ENCODE measurements around the gene TUBB8.
"Not testable (repeated sequence)": the region's sequence is repeated elsewhere in the genome, so short reads cannot be mapped to it uniquely, and the experiment has no call there.

Gene TUBB8

DNA sequence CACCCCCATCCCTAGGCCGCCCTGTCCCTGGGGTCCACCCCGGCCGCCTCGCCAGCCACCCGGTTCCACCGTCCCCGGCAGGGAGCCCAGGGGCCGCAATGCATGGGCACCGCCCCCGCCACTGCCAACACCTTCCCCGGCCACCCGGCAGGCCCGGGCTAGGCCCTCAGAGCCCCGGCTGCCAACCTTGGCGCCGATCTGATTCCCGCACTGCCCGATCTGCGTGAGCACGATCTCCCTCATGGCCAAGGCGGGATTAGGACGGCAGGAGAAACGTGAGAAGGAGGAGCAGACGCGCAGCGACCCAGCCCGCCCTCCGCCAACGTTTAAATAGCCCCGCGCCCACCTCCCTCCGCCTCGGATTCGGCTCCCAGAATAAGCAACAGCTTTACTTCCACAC lies at the start of gene TUBB8:
TUBB8 (minus strand) TSS at position 301 of the 400 bp plus-strand sequence; CDS start at position 243, 58 bp downstream.
- DNase-seq, result no peak

DNA sequence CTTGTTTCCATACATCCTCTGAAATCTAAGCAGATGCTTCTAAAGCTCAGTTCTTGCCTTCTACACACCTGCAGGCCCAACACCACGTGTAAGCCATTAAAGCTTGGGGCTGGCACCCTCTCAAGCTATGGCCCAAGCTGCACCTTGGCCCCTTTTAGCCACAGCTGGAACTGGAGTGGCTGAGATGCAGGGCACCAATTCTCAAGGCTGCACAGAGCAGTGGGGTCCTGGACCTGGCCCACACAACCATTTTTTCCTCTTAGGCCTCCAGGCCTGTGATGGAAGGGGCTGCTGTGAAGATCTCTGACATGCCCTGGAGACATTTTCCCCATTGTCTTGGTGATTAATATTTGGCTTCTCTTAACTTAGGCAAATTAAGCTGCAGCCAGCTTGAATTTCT lies 47.4 kb upstream of the TUBB8 start:
- no peak for DNase-seq

GRCh38 chr10:95356-96115 lies 46.4 kb upstream of the TUBB8 start:
- no peak for DNase-seq

- no peak for DNase-seq
Observed at GRCh38 chr10:94613-95012, 45.5 kb upstream of the TUBB8 start.

DNA sequence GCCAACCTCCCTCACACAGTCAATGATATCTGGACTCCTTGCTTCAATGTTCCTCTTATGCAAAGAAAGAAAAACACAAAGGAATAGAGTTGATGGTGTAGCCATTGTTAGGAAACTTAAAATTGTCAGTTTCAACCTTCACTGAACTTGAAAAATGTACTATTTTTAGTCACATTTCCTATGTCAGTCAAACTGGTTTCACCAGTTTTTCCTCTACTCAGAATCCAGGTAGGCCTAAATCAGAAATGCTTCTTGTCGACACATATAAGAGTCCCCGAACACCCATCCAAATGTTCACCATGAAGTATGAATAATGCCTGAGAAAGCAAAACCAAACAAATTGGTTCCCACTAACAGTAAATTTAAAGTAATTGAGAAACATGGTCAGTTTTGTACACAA lies 43.8 kb upstream of the TUBB8 start:
- DNase-seq, result no peak

DNA sequence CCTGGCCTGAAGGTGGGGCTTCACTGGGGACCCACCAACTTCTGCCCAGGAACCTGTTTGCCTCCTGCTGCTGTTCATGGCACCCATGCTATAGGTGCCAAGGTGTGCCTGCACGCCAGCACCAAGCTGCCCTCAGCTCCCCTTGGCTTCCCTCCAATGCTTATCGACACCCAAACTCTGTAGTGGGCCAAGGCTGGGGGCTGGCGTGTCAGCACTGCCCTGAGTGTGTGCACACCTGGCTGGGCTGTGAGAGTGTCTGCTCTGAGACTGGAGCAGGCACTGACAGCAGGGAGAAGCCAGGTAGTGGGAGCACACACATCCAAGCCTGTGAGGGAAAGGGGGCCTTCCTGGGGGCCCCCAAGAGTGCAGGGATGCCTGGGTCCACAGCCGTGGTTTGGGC lies 43.1 kb upstream of the TUBB8 start:
- no peak for DNase-seq

- no peak for DNase-seq
Observed at GRCh38 chr10:91313-91712, 42.2 kb upstream of the TUBB8 start.

DNA sequence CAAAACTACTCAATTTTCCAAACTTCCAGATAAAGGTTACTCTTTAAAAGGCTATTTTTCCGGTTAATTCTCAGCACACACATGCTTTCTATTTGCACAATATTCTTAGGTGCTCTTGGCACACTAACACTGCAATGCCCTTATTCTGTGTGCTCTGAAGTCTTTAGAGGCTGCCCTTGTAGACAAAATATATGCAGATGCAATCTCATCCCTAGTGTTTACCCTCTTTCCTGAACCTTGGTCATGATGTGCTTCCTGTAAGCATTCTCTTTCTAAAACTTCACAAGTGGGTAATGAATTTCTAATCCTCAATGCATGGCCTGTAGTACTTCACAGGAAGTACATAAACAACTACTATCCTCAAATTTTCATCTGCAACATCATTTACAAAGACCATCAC lies 41.1 kb upstream of the TUBB8 start:
- no peak for DNase-seq

- no peak for DNase-seq
Observed at GRCh38 chr10:89248-89647, 40.2 kb upstream of the TUBB8 start.

DNA sequence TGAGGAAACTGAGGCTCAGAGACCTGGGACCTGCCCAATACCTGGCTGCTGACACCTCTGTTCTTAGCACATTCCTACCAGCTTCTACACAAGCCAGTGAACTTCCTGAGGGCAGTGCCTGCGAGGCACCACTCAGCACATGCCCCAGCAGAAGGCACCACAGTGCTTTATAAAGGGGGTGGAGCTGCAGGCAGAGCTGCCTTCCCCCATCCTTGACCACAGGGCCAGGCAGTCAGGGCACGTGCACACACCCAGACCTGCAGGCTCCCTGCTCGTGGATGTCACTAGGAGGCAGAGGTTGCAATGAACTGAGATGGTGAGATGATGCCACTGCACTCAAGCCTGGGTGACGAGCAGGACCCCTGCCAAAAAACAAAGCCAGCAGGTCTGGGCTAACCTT lies 39.2 kb upstream of the TUBB8 start:
- no peak for DNase-seq

GRCh38 chr10:87177-88080 lies 38.3 kb upstream of the TUBB8 start:
- no peak for DNase-seq

DNA sequence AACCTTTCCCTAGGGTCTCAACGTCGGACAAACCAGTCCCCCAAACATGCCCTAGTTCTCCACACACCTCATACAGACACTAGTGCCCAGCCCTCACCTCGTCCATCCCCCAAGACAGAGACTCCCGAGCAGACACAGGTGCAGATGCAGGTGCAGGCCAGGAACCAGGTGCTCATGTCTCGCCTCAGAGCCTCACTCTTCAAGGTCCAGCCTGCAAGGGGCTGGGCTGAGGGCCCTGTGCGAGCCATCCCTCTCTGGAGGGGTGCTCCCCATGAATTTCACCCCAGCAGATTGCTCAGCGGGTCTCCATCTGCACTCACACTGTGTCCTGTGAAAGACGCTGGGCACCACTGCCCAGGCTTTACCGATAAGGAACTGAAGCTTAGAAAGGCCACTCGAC lies 36.9 kb upstream of the TUBB8 start:
- no peak for DNase-seq

DNA sequence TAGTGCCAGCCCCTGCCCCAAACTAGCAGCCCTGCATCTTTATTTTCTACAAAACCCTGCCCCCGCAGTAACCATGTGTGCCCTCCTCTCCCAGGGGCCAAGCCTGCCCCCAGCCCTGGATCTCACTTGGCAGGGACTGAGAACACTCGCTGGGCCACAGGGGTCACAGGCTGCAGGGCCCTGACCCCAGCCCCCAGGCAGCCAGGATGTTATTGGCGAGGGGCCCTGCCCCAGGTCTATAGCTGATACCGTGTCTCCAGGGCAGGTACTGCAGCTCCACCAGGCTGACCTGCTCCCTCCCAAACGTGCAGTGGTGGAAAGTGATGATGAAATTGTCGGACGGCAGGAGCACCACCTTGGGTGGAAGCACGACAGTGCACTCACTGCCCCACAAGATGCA lies 35.9 kb upstream of the TUBB8 start:
- no peak for DNase-seq

DNA sequence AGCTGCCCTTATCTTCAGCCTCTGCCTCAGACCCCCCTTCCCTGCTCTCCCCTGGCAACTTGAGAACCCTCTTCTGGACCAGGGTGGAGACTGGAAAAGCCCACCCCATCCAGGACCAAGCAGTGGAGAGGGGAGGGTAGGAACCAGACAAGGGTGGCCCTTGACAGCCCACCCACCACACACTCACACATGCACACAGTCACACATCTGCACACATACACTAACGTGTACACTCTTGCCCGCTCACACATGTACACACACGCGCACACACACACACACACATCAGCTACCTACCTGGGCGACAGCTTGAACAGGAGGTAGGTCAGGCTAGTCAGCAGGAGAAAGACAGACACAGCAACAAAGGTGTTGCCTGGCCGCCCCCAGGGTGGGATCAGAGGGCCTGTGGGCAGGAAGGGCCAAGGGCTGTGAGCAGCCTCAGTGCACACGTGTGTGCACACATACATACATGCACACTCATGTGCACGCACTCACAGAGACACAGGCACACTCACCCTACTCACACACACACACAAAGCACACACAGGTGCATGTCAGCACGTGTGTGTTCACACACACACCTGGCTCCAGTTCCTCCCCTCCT lies 34.9 kb upstream of the TUBB8 start:
- no peak for DNase-seq

DNA sequence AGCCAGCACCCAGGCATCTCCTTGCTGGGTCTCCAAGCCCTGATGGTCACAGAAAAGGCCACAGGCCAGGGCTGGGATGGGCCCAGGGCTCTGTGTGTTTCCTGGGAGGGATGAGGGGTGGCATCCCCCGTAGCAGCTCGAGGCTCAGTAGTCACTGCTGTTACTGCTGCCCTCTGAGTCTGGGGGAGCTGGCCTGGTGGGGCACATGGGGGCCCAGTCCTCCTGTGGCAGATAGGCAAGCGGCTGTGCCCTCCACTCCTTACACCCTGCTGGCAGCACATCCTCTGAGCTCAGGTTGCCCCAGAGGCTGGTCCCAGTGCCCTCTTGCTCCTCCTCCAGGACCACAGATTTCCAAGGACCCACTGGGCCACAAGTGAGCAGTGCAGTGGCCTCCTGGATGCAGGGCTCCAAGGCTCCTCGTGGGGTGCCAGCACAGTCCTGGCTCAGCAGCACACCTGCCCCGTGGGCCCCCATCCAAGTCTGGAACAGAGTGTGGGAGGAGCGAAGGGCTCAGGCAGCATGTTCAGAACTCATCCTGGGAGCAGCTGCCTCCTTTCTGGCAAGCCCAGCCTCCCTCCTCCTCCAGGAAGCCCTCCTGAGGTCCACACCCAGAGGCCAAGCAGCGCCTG lies 31.5 kb upstream of the TUBB8 start:
- DNase-seq, result no peak

DNA sequence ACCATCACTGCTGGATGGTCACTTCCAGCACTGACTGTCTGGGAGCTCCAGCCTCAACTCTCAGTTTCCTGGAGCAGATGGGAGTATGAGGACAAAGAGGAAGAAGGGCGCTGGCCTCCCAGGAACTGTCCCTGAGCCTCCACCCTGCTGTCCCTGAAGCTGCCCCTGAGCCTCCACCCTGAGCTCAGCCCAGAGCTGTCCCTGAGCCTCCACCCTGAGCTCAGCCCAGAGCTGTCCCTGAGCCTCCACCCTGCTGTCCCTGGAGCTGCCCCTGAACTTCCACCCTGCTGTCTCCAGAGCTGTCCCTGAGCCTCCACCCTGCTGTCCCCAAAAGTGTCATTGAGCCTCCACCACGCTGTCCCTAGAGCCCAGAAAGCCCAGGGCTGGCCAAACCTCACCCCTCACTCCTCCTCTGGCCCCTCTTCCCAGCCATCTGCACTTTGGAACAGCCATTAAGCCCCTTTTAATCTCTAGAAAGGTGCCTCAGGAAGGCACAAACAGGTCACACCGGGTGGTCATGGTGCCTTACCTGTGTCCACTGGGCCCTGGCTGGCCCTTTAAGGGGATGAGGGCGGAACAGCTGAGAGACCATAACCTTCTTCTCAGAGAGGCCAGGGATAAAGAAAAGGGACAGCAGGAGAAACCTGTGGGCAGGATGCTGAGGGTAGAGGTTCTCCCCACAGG lies 30.6 kb upstream of the TUBB8 start:
- no peak for DNase-seq

- DNase-seq, result no peak
Observed at GRCh38 chr10:78556-78955, 29.5 kb upstream of the TUBB8 start.

DNA sequence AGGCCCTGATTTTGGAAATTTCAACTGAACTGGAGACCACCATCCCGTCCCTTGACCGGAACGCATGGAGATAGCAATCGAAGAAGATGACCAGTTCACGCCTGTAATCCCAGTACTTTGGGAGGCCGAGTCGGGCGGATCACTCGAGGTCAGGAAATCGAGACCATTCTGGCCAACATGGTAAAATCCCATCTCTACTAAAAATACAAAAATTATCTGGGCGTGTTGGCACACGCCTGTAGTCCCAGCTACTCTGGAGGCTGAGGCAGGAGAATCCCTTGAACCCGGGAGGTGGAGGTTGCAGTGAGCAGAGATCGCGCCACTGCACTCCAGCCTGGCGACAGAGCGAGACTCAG lies 25.1 kb upstream of the TUBB8 start:
- DNase-seq, result not testable (repeated sequence)

DNA sequence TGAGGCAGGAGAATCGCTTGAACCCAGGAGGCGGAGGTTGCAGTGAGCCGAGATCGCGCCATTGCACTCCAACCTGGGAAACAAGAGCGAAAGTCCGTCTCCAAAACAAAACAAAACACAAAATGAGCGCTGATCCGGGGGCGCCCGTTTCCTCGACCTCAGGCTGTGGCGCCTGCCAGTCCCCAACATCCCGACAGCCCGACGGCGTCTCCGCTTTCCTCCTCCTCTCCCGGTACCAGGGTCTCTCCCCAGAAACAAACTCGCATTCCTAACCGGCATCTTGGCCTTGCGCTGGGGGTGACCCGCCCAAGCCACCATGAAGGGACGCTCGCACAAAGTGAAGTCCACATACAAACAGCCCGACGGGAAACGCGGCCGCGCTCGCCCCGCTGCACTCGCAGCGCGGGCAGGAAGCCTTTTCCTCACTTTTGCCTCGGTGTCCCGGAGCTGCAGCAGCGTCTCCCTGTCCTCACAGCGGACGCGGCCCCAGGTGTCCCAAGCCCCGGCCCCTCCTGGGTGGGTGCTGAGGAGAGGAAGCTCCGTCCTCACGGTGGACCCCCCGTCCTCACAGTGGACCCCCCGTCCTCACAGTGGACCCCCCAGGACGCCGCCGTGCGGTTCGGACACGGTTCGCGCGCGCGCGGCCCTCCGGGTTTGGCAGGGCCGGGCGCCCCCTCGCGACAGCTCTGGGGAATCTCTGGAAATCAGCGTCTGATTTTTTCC lies 24.6 kb upstream of the TUBB8 start:
- DNase-seq, result peak in 1 of 2 experiments; percentile 8

DNA sequence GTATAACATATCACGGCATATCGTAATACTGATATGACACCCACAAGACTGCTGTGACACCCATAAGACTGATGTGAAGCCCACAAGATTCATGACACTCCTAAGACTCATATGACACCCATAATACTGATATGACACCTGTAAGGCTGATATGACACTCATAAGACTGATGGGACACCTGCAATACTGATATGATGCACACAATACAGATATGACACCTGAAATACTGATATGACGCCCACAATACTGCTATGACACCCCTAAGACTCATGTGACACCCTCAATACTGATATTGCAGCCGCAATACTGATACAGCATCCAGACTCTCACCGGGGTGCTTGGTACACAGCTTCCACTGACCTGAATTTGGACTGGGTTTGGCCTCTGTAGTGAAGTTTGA lies 19.1 kb upstream of the TUBB8 start:
- DNase-seq, result not testable (repeated sequence)

- not testable (repeated sequence) for DNase-seq
Observed at GRCh38 chr10:49926-50325, 830 bp upstream of the TUBB8 start.

DNA sequence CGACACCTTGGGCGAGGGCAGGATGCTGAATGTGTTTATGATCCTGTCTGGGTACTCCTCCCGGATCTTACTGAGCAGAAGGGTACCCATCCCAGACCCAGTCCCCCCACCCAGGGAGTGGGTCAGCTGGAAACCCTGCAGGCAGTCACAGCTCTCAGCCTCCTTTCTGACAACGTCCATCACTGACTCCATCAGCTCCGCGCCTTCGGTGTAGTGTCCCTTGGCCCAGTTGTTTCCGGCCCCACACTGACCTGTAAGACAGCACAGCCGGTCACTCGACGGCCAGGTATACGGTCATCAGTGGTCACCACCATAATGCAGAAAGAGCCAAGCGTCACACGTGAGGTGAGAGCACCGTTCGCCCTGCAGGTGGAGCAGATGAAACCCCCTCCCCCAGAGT lies 1.2 kb downstream of the TUBB8 start:
- DNase-seq, result not testable (repeated sequence)

Measured in NCI-H1930 (cell line).